DMS53 (cell line): ENCODE data around the gene TMEM131L.
"Not testable (repeated sequence)": the region's sequence is repeated elsewhere in the genome, so short reads cannot be mapped to it uniquely, and the experiment has no call there.

Experiments
- DNase-seq: peaks from one replicate; lab custom pipeline; 2025; lab: John Stamatoyannopoulos, UW

TMEM131L gene

GRCh38 chr4:153507310-153508073 is 41.3 kb downstream of the TMEM131L start:
- DNase-seq: no peak

- DNase-seq: not testable (repeated sequence)
Observed at GRCh38 chr4:153509212-153509611, 43.1 kb downstream of the TMEM131L start.

DNA sequence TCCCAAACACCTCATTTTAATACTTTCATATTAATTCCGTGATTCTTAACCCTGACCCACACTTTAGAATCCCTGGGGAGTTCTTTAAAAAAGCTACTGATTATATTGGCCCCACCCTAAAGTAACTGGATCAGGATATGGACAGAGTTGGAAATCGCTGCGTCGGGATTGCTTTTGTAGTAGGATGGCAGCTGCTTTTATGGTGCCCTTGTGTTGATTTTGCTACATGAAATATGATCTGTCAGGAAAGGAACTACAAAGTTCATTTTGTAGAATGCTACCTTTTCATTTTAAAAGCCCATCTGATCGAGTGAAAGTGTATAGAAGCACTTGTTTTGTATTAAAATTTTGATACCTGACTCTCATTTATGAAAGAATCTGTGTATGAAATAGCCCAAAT is 43.6 kb downstream of the TMEM131L start:
- DNase-seq: peak; percentile 16

DNA sequence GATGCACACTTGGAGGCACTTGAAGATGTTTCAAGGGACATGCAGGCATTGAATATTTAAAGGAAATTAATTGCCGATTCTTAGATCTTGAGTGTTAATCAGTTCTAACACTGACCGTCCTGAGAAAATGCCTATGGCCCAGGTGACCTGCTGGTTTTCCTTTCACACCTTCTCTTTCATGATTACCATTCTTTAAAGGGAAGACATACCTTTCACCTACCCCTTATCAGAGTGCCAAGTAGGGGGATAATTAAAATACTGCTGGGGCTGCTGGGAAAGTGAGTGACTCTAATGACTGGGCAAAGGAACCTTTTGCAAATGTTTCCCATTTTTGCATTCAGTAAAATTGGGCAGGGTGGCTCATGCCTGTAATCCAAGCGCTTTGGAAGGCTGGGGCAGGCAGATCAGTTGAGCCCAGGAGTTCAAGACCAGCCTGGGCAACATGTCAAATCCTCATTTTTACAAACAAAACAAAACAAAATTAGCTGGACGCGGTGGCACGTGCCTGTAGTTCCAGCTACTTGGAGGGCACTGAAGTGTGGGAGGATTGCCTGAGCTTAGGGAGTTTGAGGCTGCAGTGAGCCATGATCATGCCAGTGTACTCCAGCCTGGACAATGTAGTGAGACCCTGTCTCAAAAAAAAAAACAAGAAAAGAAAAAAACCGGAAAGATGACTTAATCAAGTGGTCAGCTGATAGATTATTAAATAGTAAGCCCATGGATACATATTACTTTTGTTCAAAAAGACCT is 44.3 kb downstream of the TMEM131L start:
- no peak for DNase-seq

DNA sequence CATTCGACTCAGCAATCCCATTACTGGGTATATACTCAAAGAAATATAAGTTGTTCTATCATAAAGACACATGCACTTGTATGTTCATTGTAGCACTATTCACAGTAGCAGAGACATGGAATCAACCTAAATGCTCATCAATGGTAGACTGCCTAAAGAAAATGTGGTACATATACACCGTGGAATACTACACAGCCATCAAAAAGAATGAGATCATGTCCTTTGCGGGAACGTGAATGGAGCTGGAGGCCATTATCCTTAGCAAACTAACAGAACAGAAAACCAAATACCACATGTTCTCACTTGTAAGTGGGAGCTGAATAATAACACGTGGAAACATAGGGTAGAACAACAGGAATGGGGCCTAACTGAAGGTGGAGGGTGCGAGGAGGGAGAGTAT is 44.9 kb downstream of the TMEM131L start:
- no peak for DNase-seq

DNA sequence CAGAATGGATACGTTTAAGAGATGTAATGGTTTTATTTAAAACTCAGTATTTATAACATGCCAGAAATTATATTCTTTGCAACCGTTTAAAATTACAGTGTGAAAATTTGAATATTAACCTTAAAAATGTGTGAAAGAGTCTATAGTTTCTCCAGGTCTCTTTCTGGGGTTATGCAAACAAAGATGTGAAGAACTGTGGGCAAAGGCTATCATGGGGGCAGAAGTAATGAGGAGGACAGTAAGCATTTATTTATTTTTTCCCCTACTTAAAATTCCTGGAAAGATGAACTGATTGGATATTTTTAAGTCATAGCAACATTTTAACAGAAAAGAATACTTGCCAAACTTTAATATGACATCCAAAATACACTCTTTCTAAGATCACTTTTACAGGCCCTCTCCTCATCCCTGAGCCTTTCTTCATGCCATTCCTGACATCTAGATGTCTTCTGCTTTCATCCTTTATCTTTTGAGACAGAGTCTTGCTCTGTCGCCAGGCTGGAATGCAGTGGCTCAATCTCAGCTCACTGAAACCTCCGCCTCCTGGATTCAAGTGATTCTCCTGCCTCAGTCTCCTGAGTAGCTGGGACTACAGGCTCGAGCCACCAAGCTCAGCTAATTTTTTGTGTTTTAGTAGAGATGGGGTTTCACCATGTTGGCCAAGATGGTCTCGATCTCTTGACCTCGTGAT is 46.1 kb downstream of the TMEM131L start:
- no peak for DNase-seq

DNA sequence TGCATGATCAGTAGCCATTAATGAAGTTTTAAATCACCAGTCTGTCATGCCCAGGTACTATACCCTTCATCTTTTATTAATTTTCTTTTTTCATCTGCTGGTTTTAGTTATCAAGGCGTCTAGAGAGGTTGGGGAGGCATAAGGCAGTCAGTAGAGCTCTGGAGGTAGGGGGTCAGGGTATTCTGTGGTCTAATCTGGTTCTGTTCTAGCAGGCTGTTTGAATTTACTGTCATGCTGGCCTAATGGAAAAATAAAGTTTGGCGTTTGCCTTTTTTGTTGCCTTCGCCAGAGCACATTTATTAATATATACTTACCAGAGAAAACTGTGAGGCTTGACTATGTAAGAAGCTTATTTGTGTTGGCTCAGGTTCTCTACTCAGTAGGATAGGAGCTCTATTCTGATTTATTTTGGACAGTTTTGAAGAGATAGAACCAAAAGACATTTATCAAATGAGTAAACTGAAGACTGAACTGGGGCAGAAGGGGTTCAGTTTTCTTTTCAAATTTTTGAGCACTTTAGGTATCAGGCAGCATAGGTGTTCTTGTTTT is 46.9 kb downstream of the TMEM131L start:
- DNase-seq: no peak

- no peak for DNase-seq
Observed at GRCh38 chr4:153513596-153513995, 47.4 kb downstream of the TMEM131L start.

DNA sequence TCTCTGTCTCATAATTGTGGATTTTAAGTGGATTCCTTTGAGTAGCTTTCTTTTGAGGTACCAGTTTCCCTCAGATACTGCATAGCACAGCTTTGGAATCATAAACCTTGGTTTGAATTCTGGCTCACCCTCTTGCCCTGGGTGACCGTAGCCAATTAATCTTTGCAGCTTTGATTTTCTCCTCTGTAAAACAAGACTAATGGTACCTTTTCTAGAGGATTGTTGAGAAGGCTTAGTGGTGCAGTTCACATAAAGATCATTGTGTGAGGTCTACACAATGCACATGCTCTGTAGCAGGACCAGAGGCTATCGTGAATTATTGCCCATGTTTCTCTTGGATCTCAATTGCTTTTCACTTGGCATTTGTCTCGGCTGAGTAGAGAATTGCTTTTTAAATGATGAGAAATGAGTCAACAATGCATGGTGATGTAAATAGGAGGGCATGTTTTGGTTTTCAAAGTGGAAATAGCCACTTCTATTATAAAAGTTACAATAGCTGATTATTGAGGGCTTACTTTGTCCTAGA is 47.9 kb downstream of the TMEM131L start:
- DNase-seq: no peak

DNA sequence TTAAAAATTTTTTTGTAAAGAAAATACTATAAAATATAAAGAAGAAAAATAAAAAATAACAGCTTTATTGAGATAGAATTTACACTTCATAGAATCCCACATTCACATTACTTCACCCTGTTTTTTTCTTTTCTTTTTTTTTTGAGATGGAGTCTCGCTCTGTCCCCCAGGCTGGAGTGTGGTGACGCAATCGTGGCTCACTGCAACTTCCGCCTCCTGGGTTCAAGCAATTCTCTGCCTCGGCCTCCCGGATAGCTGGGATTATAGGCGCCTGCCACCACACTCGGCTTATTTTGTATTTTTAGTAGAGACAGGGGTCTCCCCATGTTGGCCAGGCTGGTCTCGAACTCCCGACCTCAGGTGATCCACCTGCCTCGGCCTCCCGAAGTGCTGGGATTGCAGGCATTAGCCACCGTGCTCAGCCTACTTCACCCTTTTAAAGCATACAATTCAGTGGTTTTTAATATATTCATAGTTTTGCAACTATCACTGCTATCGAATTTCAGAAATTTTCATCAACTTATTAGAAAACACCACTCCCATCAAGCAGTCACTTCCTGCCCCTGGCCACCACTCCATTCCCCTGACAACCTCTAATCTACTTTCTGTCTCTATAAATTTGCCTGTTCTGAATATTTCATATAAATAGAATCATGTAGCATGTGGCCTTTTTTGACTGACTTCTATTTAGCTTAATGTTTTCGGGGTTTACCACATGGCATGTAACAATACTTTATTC is 48.7 kb downstream of the TMEM131L start:
- no peak for DNase-seq

GRCh38 chr4:153517159-153517558 is 51.0 kb downstream of the TMEM131L start:
- no peak for DNase-seq

DNA sequence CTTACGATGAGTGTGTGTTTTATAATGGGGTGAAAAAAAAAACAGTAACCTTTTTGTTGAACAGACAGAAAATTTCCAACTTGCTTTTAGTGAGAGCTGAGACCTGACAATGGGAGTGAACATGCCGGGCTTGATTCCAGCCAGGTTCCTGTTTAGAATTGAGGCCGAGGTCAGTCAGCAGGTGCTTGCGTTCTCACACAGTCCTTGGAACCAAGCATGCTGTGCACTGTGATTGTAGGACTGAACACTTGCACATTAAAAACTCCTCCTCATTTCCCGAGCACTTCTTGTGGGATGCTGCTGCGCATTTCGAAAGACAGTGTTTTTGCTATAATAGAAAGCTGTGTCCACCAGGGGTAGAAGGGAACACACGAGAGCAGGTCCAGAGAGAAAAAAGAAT is 51.8 kb downstream of the TMEM131L start:
- no peak for DNase-seq

DNA sequence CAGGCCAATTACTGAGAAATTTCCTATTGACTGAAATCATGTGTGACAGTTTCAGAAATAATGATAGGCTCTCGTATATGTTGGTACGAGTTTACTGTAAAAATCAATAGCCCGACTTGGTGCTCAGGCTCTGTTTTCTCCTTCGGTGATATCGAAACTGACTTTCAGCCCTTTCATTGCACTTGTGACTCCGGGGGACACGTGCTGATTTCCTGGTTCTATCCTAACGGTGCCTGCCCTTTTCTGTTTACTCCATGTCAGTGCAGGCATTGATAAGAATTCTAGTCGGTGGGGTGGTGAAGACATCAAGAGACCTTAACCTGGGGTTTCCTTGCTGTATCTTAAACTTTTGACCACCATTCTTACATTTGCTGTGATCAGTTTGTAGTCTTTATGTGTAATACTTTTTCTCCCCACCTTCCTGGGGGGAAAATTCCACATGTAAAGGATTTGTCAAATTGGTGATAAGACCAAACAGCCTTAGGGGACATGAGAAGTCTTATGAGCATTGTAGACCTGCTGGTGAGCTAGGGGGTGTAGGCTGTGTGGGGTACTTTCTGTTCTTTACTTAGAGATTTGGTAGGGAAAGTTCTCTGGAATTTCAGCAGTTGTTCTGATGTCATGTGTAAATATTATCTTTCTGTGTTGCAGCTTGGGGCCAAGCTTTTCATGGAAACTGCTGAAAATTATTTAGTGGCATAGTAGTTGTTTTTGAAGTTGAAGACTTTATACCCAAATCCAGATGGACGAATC is 52.7 kb downstream of the TMEM131L start:
- no peak for DNase-seq

GRCh38 chr4:153519687-153520086 is 53.5 kb downstream of the TMEM131L start:
- DNase-seq: no peak

GRCh38 chr4:153520227-153520626 is 54.1 kb downstream of the TMEM131L start:
- no peak for DNase-seq

DNA sequence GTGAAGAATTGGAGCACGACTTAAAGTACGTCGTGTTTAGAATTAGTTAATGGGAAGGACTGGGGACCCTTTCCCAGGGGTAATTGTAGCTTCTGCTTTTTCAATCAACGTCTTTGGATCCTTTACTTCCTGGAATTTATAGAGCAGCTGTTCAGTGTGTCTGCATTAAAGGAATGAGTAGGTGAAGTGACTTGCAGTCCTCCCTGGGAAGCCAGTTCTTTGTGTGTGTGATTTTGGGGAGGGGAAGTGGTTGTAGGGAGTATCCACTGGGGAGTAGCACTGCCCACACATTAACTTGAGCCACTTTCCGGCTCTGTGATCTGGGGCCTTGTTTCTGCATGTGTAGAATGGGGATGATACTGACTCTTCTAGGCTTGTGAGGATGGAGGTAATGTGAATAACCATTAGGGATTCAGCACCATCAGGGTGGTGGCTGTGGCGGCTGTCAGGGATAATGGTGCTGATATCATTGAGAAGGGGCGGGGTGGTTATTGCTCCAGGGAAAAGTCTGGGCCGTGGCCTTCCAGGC is 54.7 kb downstream of the TMEM131L start:
- DNase-seq: no peak

GRCh38 chr4:153521478-153521877 is 55.3 kb downstream of the TMEM131L start:
- no peak for DNase-seq

- DNase-seq: no peak
Observed at GRCh38 chr4:153521999-153522801, 56.0 kb downstream of the TMEM131L start.

DNA sequence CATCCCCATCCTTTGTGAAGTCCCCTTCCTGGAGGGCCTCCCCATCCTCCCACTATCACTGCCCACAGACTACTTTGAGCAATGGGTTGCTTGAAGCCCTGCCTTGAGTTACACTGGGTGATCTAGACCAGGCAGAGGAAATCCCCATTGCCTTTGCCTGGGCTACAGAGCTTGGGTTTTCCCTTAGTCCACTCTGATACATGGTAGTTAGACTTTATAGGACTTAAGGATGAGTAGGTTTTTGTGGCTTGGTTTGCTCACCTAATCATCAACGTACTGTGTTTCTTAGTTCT is 56.6 kb downstream of the TMEM131L start:
- no peak for DNase-seq

GRCh38 chr4:153523164-153523796 is 57.1 kb downstream of the TMEM131L start:
- DNase-seq: no peak
